ENCODE measurements around the gene MAPK1IP1L.

The MAPK1IP1L gene

DNA sequence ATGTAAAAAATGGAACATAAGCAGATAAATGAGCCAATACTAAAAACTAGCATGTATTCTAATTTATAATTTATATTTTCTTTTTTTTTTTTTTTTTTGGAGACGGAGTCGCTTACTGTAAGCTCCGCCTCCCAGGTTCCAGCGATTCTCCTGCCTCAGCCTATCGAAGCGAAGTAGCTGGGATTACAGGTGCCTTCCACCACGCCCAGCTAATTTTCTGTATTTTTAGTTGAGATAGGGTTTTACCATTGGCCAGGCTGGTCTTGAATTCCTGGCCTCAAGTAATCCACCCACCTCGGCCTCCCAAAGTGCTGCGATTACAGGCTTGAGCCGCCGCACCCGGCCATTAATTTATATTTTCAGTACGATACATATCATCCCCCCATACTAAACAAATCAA, 2.7 kb downstream of the MAPK1IP1L start:
- ChIA-PET POLR2A (no interaction called here), CTCF (no interaction called here)
- Histone ChIP-seq H3K4me3 (ENCODE audit: low read depth, low read length) (no peak overlapping the region), H3K9me3 (ENCODE audit: control insufficient read depth, insufficient read depth, low read depth, low read length) (no peaks in the 10 kb centered on the region), H3K36me3 (ENCODE audit: control insufficient read depth in 2 of 2, insufficient read depth in 1 of 2, low read length in 2 of 2) (peaks cover 31 to 43% of the 10 kb centered on the region in 2 experiments), H3K4me1 (ENCODE audit: control insufficient read depth, insufficient read depth, low read length) (peaks cover 3% of the 10 kb centered on the region; the same call in 1 of the 2 replicates), H3K27ac (ENCODE audit: extremely low read depth, low read depth, low read length) (no peak overlapping the region)
- TF ChIP-seq ZNF555 (tag by site-specific recombination; conservative IDR thresholded peaks at IDR 0.05) (no peak), ZNF677 (tag by site-specific recombination; IDR thresholded peaks at IDR 0.05) (no peak), ZNF239 (tag by site-specific recombination; IDR thresholded peaks at IDR 0.05) (no peak), ZNF175 (tag by site-specific recombination; IDR thresholded peaks at IDR 0.05) (no peak), ZNF777 (tag by site-specific recombination; IDR thresholded peaks at IDR 0.05; ENCODE audit: borderline replicate concordance) (no peak), BCL11A (tag by site-specific recombination; IDR thresholded peaks at IDR 0.05; ENCODE audit: low read depth) (no peak)

DNA sequence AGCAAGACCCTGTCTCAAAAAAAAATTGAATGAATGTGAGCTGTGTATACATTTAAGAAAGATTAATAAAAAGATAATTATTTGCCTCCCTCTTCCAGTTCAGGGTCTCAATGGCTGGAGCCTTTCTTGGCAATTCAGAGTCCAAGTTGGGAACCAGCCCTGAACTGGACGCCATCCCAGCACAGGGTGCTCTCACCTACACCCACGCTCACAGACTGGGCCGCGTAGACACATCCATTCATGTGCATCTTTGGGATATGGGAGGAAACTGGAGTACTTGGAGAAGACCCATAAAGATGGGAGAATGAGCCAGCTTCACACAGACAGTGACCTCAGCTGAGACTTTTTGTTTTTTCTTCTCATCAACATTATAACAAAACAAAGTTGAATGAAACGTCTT, 6.5 kb downstream of the MAPK1IP1L start:
- ChIA-PET POLR2A (interaction anchor here (0.8 kb wide), 1 partner anchor 13 kb away, joined by 3 read pairs; no protein-coding TSS in a partner anchor), CTCF (interaction anchor here (0.6 kb wide), 1 partner anchor 21 kb away, joined by 4 read pairs; no protein-coding TSS in a partner anchor)
- Histone ChIP-seq H3K4me3 (ENCODE audit: low read depth, low read length) (no peak overlapping the region), H3K36me3 (ENCODE audit: control insufficient read depth in 2 of 2, insufficient read depth in 1 of 2, low read length in 2 of 2) (peaks cover 59 to 69% of the 10 kb centered on the region in 2 experiments), H3K4me1 (ENCODE audit: control insufficient read depth, insufficient read depth, low read length) (peaks cover 3% of the 10 kb centered on the region; the same call in 1 of the 2 replicates), H3K9me3 (ENCODE audit: control insufficient read depth, insufficient read depth, low read depth, low read length) (no peaks in the 10 kb centered on the region), H3K27ac (ENCODE audit: extremely low read depth, low read depth, low read length) (no peak overlapping the region)
- TF ChIP-seq, protein P1, sequence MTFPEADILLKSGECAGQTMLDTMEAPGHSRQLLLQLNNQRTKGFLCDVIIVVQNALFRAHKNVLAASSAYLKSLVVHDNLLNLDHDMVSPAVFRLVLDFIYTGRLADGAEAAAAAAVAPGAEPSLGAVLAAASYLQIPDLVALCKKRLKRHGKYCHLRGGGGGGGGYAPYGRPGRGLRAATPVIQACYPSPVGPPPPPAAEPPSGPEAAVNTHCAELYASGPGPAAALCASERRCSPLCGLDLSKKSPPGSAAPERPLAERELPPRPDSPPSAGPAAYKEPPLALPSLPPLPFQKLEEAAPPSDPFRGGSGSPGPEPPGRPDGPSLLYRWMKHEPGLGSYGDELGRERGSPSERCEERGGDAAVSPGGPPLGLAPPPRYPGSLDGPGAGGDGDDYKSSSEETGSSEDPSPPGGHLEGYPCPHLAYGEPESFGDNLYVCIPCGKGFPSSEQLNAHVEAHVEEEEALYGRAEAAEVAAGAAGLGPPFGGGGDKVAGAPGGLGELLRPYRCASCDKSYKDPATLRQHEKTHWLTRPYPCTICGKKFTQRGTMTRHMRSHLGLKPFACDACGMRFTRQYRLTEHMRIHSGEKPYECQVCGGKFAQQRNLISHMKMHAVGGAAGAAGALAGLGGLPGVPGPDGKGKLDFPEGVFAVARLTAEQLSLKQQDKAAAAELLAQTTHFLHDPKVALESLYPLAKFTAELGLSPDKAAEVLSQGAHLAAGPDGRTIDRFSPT (tag by site-specific recombination; IDR thresholded peaks at IDR 0.05), result no peak
- TF ChIP-seq KLF9 (tag by site-specific recombination; IDR thresholded peaks at IDR 0.05; ENCODE audit: low read depth), result no peak
- no peak for TF ChIP-seq GLIS2 (tag by site-specific recombination; IDR thresholded peaks at IDR 0.05)
- TF ChIP-seq, protein P2, sequence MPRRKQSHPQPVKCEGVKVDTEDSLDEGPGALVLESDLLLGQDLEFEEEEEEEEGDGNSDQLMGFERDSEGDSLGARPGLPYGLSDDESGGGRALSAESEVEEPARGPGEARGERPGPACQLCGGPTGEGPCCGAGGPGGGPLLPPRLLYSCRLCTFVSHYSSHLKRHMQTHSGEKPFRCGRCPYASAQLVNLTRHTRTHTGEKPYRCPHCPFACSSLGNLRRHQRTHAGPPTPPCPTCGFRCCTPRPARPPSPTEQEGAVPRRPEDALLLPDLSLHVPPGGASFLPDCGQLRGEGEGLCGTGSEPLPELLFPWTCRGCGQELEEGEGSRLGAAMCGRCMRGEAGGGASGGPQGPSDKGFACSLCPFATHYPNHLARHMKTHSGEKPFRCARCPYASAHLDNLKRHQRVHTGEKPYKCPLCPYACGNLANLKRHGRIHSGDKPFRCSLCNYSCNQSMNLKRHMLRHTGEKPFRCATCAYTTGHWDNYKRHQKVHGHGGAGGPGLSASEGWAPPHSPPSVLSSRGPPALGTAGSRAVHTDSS (tag by site-specific recombination; IDR thresholded peaks at IDR 0.05), result no peak
- TF ChIP-seq ZNF311 (tag by site-specific recombination; IDR thresholded peaks at IDR 0.05; ENCODE audit: borderline replicate concordance), result no peak

- CTCF ChIA-PET, result interaction anchor here (0.6 kb wide), 1 partner anchor 14 kb away, joined by 3 read pairs; no protein-coding TSS in a partner anchor
- Histone ChIP-seq H3K36me3 (ENCODE audit: control insufficient read depth in 2 of 2, insufficient read depth in 1 of 2, low read length in 2 of 2) (peaks cover 60 to 74% of the 10 kb centered on the region in 2 experiments), H3K9me3 (ENCODE audit: control insufficient read depth, insufficient read depth, low read depth, low read length) (no peaks in the 10 kb centered on the region), H3K4me3 (ENCODE audit: low read depth, low read length) (no peak overlapping the region), H3K27ac (ENCODE audit: extremely low read depth, low read depth, low read length) (no peak overlapping the region), H3K4me1 (ENCODE audit: control insufficient read depth, insufficient read depth, low read length) (peaks cover 3% of the 10 kb centered on the region; the same call in 1 of the 2 replicates)
- POLR2A ChIA-PET, result interaction anchor here (2.7 kb wide), 1 partner anchor 8 kb away, joined by 10 read pairs; the partner anchor contains the start of gene MAPK1IP1L
- TF ChIP-seq ZNF692 (tag by site-specific recombination; IDR thresholded peaks at IDR 0.05), result no peak
- TF ChIP-seq ZNF174 (tag by site-specific recombination; IDR thresholded peaks at IDR 0.05), result no peak
- no peak for TF ChIP-seq ZNF366 (tag by site-specific recombination; conservative IDR thresholded peaks at IDR 0.05)
- TF ChIP-seq ZBTB1 (tag by site-specific recombination; IDR thresholded peaks at IDR 0.05), result no peak
- TF ChIP-seq ZNF555 (tag by site-specific recombination; conservative IDR thresholded peaks at IDR 0.05), result no peak
- no peak for TF ChIP-seq ZNF843 (tag by site-specific recombination; IDR thresholded peaks at IDR 0.05)
- TF ChIP-seq ZNF354C (tag by site-specific recombination; IDR thresholded peaks at IDR 0.05; ENCODE audit: borderline replicate concordance, low read depth), result no peak
- no peak for TF ChIP-seq FEZF1 (tag by site-specific recombination; IDR thresholded peaks at IDR 0.05)
- no peak for TF ChIP-seq ZFP69B (tag by site-specific recombination; IDR thresholded peaks at IDR 0.05)
- TF ChIP-seq ZNF146 (tag by site-specific recombination; IDR thresholded peaks at IDR 0.05), result no peak
- no peak for TF ChIP-seq ZNF654 (tag by site-specific recombination; IDR thresholded peaks at IDR 0.05; ENCODE audit: low read depth)
Measured at GRCh38 chr14:55059333-55059732, 7.9 kb downstream of the MAPK1IP1L start.
